Type B pancreatic cell (in vitro differentiated cells): Measurements from ENCODE around the gene SLC28A3. TPM values are rescaled to one million over a fixed set of nuclear protein-coding genes. Genes with fewer than 3 reads are reported as not detected.

ENCODE experiments used
- DNase-seq: peaks from one replicate; pipeline ENCODE4 v3.0.0; 2021; ENCODE audit warnings: mixed read lengths; ENCODE audit not compliant: unreplicated experiment; ENCODE audit errors: extremely low spot score
- H3K27ac Mint-ChIP-seq: 2 replicates; pipeline ENCODE4 v1.8.0; 2021; ENCODE audit warnings: mild to moderate bottlenecking, mixed read lengths
- H3K27me3 Mint-ChIP-seq: 2 replicates; pipeline ENCODE4 v1.8.0; 2021; ENCODE audit warnings: mixed read lengths
- H3K36me3 Mint-ChIP-seq: 2 replicates; pipeline ENCODE4 v1.8.0; 2021; ENCODE audit warnings: mixed read lengths
- H3K4me1 Mint-ChIP-seq: one replicate; pipeline ENCODE4 v1.8.0; 2021; ENCODE audit warnings: mixed read lengths; ENCODE audit not compliant: unreplicated experiment
- H3K4me3 Mint-ChIP-seq: 2 replicates; pipeline ENCODE4 v1.8.0; 2021; ENCODE audit warnings: mild to moderate bottlenecking, mixed read lengths
- H3K9me3 Mint-ChIP-seq: 2 replicates; pipeline ENCODE4 v1.8.0; 2021; ENCODE audit warnings: mixed read lengths
- total RNA-seq: library from RNA; stranded (reverse); gene quantifications from 2 replicates; pipeline ENCODE4 v1.2.1, GENCODE V29; 2021; ENCODE audit warnings: low replicate concordance
- TF ChIP-seq, protein P1 (sequence below): fragments of 200-600 bp; sonication (generic); conservative IDR thresholded peaks from 2 replicates; pipeline ENCODE4 v1.5.0; 2021; ENCODE audit warnings: antibody characterized with exemption, mild to moderate bottlenecking

The SLC28A3 gene
- total RNA-seq, 1 donor from 2014 or later = 2.4 TPM

DNA sequence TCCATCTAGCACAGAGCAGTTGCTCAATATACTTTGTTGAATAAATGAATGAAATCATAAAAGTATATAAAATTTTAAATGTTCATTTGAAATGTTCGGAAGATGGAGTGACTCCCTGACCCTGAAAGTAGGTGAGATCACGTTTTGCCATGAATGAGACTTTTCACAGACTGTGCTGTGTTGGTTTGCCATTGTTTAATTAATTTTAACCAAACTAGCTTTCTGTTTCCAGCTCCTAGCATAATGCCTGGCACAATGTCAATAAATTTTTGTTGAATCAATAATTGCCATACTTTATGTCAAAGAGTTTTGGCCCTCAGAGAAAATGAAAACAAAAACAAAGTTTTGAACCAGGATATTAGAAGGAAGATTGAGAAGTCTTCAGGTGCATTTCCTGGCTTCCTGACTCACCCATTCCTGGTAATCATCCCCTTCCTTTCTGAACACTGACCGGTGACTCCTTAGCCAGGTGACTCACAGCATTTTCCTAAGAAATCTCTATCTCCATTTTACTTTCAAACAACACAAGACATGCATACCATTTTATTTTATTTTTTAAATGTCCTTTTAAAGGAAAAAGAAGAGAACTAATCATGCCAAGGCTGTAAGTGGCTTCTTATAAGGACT, 15.1 kb downstream of the SLC28A3 start:
- no peak overlapping the region for H3K27ac Mint-ChIP-seq
- H3K4me3 Mint-ChIP-seq = no peak overlapping the region
- H3K27me3 Mint-ChIP-seq = no peaks in the 10 kb centered on the region
- H3K36me3 Mint-ChIP-seq = no peaks in the 10 kb centered on the region
- H3K9me3 Mint-ChIP-seq = no peaks in the 10 kb centered on the region
- no peak for DNase-seq
- peaks cover 5% of the 10 kb centered on the region for H3K4me1 Mint-ChIP-seq
- TF ChIP-seq, protein P1, sequence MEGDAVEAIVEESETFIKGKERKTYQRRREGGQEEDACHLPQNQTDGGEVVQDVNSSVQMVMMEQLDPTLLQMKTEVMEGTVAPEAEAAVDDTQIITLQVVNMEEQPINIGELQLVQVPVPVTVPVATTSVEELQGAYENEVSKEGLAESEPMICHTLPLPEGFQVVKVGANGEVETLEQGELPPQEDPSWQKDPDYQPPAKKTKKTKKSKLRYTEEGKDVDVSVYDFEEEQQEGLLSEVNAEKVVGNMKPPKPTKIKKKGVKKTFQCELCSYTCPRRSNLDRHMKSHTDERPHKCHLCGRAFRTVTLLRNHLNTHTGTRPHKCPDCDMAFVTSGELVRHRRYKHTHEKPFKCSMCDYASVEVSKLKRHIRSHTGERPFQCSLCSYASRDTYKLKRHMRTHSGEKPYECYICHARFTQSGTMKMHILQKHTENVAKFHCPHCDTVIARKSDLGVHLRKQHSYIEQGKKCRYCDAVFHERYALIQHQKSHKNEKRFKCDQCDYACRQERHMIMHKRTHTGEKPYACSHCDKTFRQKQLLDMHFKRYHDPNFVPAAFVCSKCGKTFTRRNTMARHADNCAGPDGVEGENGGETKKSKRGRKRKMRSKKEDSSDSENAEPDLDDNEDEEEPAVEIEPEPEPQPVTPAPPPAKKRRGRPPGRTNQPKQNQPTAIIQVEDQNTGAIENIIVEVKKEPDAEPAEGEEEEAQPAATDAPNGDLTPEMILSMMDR = no peak

DNA sequence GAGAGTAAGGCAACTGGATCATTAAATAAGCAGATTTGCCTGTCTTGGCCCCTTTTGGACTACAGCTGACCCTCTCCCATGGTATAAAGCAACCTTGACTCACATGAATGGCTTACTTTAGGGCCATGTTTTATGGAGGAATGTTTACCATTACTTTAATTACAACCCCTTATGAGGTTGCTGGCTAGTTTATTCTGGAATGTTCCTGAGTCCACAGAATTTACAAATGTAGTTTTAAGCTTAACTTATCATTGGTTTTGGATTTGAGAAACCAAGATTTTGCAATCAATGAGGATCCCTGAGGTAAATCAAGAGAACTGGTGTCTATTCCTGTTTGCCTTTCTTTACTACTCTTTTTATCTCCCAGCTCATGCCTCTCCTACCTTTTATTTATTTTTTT, 15.7 kb downstream of the SLC28A3 start:
- H3K36me3 Mint-ChIP-seq = no peaks in the 10 kb centered on the region
- no peak overlapping the region for H3K4me3 Mint-ChIP-seq
- TF ChIP-seq, protein P1 = no peak
- DNase-seq = no peak
- H3K9me3 Mint-ChIP-seq = no peaks in the 10 kb centered on the region
- H3K27ac Mint-ChIP-seq = no peak overlapping the region
- no peaks in the 10 kb centered on the region for H3K27me3 Mint-ChIP-seq
- H3K4me1 Mint-ChIP-seq = peaks cover 5% of the 10 kb centered on the region

DNA sequence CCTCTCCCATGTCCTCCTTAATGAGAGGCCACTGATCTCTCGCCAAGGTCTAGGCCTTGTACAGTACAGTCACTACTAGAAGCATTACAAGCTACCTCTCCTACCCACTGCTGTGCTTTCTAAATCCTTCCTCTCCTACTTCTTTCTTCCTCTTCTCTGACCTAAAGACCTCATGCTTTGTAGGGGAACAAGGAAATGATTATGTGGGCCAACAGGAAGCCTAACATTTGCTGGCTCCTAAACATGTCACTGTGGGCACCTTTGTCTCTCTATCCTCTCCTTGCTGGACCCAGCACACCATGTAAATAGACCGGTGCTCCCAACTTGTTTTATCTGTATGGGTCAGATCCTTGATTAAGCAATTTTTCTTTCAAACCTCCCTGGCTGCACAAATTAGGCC, 16.7 kb downstream of the SLC28A3 start:
- TF ChIP-seq, protein P1 = no peak
- H3K27me3 Mint-ChIP-seq = no peaks in the 10 kb centered on the region

DNA sequence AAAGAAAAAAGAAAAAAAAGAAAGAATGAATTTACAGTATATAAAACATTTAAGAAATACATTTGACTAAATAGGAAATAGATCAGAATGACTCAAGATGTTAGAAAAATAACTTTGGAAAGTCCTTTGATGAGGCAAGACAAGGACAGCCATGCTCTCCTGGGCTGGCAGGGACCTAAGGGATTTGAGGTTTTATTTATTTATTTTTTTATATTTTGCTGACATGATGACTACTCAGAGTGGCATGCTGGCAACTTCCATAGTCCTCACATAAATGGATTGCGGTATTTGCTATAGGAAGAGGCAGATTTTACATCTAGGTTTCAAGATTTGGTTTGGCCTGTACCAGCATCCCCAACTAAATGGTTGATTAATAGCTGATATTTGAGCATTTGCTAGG, 17.7 kb downstream of the SLC28A3 start:
- DNase-seq = no peak
- TF ChIP-seq, protein P1 = no peak
- no peaks in the 10 kb centered on the region for H3K27me3 Mint-ChIP-seq
- no peak overlapping the region for H3K27ac Mint-ChIP-seq
- H3K36me3 Mint-ChIP-seq = no peaks in the 10 kb centered on the region
- peaks cover 4% of the 10 kb centered on the region for H3K9me3 Mint-ChIP-seq
- H3K4me3 Mint-ChIP-seq = no peak overlapping the region
- peaks cover 9% of the 10 kb centered on the region for H3K4me1 Mint-ChIP-seq

More for the DNA sequence above, 16.7 kb downstream of the SLC28A3 start:
- peaks cover 5% of the 10 kb centered on the region for H3K4me1 Mint-ChIP-seq
- H3K4me3 Mint-ChIP-seq = no peak overlapping the region
- H3K27ac Mint-ChIP-seq = peak overlapping the region; percentile 4
- H3K9me3 Mint-ChIP-seq = no peaks in the 10 kb centered on the region
- H3K36me3 Mint-ChIP-seq = no peaks in the 10 kb centered on the region
- no peak for DNase-seq

DNA sequence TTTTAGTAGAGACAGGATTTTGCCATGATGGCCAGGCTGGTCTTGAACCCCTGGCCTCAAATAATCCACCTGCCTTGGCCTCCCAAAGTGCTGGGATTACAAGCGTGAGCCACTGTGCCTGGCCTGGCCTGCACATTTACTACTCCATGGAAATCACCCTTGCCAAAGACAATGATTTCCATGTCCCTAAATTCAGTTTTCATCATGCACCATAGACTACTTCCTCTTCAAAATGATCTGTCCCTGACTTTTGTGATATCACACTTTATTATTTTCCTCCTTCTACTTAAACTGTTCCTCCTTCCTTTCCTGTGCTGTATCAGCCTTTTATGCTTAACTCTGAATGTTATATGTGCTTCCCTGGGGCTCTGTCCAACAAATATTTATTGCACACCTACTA, 20.3 kb downstream of the SLC28A3 start:
- Mint-ChIP-seq H3K36me3 (no peaks in the 10 kb centered on the region), H3K4me3 (no peak overlapping the region), H3K27me3 (no peaks in the 10 kb centered on the region), H3K4me1 (peaks cover 9% of the 10 kb centered on the region), H3K27ac (no peak overlapping the region), H3K9me3 (peaks cover 4% of the 10 kb centered on the region)
- DNase-seq = no peak
- TF ChIP-seq, protein P1 = no peak

DNA sequence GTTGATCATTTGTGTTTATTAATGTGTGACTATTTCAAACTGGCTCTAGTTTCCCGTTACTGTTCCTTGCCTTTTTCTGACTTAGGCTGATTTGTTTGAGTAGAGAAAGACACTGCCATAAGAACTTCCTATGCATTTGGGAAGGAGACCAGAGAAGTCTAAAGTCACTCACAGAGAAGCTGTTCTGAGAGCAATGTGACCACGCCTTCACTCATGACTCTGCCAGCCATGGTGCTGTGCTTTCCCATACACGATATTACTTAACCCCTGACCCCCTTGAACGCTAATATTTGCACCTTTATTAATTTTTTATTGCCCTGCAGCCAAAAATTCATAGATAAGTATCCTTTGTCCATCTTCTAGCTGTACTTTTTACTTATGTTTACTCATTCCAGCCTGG, 20.9 kb downstream of the SLC28A3 start:
- no peak overlapping the region for H3K27ac Mint-ChIP-seq
- TF ChIP-seq, protein P1 = no peak
- H3K36me3 Mint-ChIP-seq = no peaks in the 10 kb centered on the region
- H3K9me3 Mint-ChIP-seq = peaks cover 4% of the 10 kb centered on the region
- H3K4me1 Mint-ChIP-seq = peaks cover 9% of the 10 kb centered on the region
- no peak overlapping the region for H3K4me3 Mint-ChIP-seq
- H3K27me3 Mint-ChIP-seq = no peaks in the 10 kb centered on the region
- no peak for DNase-seq
